Peyer's patch (tissue), 4 donors: Measurements from ENCODE around the gene STARD10.

Experiments used
- POLR2A ChIP-seq, 2 donors: fragments of 450-650 bp; IDR thresholded peaks; one replicate each; pipeline ENCODE4 v1.5.1; 2017; ENCODE audit warnings: antibody characterized with exemption in 2 of 2, mild to moderate bottlenecking in 2 of 2, moderate library complexity in 2 of 2
- TF ChIP-seq, protein P1 (sequence below), 6 experiments: fragments of 450-650 bp in 4 of 6; fragments of 200-600 bp in 2 of 6; sonication (generic) in 1 of 6; IDR thresholded peaks; one replicate each; pipeline ENCODE4 v1.5.1; 2017 to 2019; ENCODE audit warnings: antibody characterized with exemption in 6 of 6, mild to moderate bottlenecking in 3 of 6, moderate library complexity in 1 of 6

DNA sequence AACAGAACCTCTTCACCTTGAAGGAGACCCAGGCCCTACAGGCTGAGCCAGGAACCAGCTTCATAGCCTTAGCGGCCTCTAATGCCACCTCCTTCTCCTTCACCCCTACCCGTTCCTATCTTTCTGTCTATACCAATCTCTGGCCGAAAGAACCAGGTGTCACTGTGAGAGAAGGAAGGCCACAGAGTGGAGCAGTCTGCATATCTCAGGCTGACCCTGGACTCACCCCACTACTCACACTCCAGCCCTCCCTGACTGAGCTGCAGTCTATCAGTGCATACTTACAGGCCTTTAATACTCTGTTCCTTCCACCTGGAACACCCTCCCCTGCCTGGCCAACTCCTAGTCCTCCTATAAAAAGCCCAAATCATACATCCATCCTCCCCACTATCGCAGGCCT, 74.3 kb downstream of the STARD10 start:
- TF ChIP-seq, protein P1, sequence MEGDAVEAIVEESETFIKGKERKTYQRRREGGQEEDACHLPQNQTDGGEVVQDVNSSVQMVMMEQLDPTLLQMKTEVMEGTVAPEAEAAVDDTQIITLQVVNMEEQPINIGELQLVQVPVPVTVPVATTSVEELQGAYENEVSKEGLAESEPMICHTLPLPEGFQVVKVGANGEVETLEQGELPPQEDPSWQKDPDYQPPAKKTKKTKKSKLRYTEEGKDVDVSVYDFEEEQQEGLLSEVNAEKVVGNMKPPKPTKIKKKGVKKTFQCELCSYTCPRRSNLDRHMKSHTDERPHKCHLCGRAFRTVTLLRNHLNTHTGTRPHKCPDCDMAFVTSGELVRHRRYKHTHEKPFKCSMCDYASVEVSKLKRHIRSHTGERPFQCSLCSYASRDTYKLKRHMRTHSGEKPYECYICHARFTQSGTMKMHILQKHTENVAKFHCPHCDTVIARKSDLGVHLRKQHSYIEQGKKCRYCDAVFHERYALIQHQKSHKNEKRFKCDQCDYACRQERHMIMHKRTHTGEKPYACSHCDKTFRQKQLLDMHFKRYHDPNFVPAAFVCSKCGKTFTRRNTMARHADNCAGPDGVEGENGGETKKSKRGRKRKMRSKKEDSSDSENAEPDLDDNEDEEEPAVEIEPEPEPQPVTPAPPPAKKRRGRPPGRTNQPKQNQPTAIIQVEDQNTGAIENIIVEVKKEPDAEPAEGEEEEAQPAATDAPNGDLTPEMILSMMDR (IDR thresholded peaks at IDR 0.05): no peak
- TF ChIP-seq POLR2A (IDR thresholded peaks at IDR 0.05): no peak
